DND-41 (cell line): ENCODE measurements around the gene NELFB.

Experiments
- ATAC-seq: fragments of 200-7000 bp; cut with Tn5 transposase; 3 replicates; pipeline ENCODE4 v1.9.1; 2021; ENCODE audit warnings: low read depth; ENCODE audit not compliant: insufficient read depth
- DNase-seq: peaks from one replicate; pipeline ENCODE4 v3.0.0-alpha.2; 2020
- H2AFZ ChIP-seq: 2 replicates; pipeline ENCODE4 v1.6.0; 2012; ENCODE audit warnings: low read depth, low read length
- H3K27ac ChIP-seq: 2 replicates; pipeline ENCODE4 v1.5.1; 2012; ENCODE audit warnings: low read length, inconsistent platforms
- H3K27me3 ChIP-seq: fragments of 200-600 bp; sonication (generic); 2 replicates; pipeline ENCODE4 v1.6.0; 2012; ENCODE audit warnings: low read length, mild to moderate bottlenecking, inconsistent platforms; ENCODE audit not compliant: insufficient read depth, poor library complexity
- H3K36me3 ChIP-seq: 2 replicates; pipeline ENCODE4 v1.5.1; 2012; ENCODE audit warnings: low read length, inconsistent platforms; ENCODE audit not compliant: insufficient read depth
- H3K4me1 ChIP-seq: 2 replicates; pipeline ENCODE4 v1.5.1; 2012; ENCODE audit warnings: mild to moderate bottlenecking, low read length; ENCODE audit not compliant: insufficient read depth
- H3K4me2 ChIP-seq: 2 replicates; pipeline ENCODE4 v1.6.0; 2012; ENCODE audit warnings: mild to moderate bottlenecking, moderate library complexity, low read length, inconsistent platforms; ENCODE audit not compliant: insufficient read depth
- H3K4me3 ChIP-seq, 2 experiments: fragments of 200-600 bp in 1 of 2; shearing (Covaris generic) in 1 of 2; 2 replicates each; pipeline ENCODE4 v1.5.1; 2012 to 2016; ENCODE audit warnings: inconsistent platforms in 2 of 2, low read length in 2 of 2, mild to moderate bottlenecking in 2 of 2, low read depth in 1 of 2, moderate library complexity in 1 of 2
- H3K79me2 ChIP-seq: 2 replicates; pipeline ENCODE4 v1.6.0; 2012; ENCODE audit warnings: low read length, inconsistent platforms; ENCODE audit not compliant: insufficient read depth
- H3K9ac ChIP-seq: 2 replicates; pipeline ENCODE4 v1.6.0; 2012; ENCODE audit warnings: low read depth, mild to moderate bottlenecking, inconsistent platforms, low read length, moderate library complexity
- H3K9me3 ChIP-seq: 2 replicates; pipeline ENCODE4 v1.5.1; 2012; ENCODE audit warnings: low read length, moderate library complexity, mild to moderate bottlenecking, inconsistent platforms; ENCODE audit not compliant: insufficient read depth, severe bottlenecking
- H4K20me1 ChIP-seq: 2 replicates; pipeline ENCODE4 v1.6.0; 2012; ENCODE audit warnings: low read length; ENCODE audit not compliant: insufficient read depth
- EZH2 ChIP-seq: IDR thresholded peaks from 3 replicates; pipeline ENCODE4 v1.6.1; 2012; ENCODE audit warnings: borderline replicate concordance, low read depth, mild to moderate bottlenecking, moderate library complexity, low read length, inconsistent platforms; ENCODE audit not compliant: severe bottlenecking
- TF ChIP-seq, protein P1 (sequence below): IDR thresholded peaks from 2 replicates; pipeline ENCODE4 v1.5.1; 2012; ENCODE audit warnings: borderline replicate concordance, low read length, moderate library complexity, mild to moderate bottlenecking; ENCODE audit not compliant: poor library complexity, severe bottlenecking; ENCODE audit errors: extremely low read depth

The NELFB gene

DNA sequence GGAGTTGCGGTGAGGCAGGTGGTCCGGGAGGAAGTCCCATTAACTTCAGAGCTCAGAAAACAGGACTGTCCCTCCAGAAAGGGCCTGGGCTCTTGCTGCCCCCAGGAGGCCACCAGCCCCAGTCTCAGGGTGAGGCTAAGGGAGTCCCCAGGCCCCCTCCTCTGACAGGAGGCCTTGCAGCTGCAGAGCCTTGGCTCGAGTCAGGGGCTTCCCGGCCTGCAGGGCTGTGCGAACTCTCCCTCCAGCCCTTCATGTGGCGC, 7.3 kb upstream of the NELFB start:
- ATAC-seq = no peak
- Histone ChIP-seq H3K4me1 (peaks cover 7% of the 10 kb centered on the region), H3K27me3 (no peaks in the 10 kb centered on the region), H3K4me2 (no peak overlapping the region), H3K79me2 (peaks cover 2% of the 10 kb centered on the region), H3K4me3 (no peak overlapping the region), H3K9ac (no peak overlapping the region), H2AFZ (no peak overlapping the region), H3K9me3 (no peaks in the 10 kb centered on the region), H3K36me3 (peaks cover 12% of the 10 kb centered on the region), H3K27ac (no peak overlapping the region), H4K20me1 (peaks cover 22% of the 10 kb centered on the region)
- DNase-seq = no peak
- no peak for TF ChIP-seq EZH2
- TF ChIP-seq, protein P1, sequence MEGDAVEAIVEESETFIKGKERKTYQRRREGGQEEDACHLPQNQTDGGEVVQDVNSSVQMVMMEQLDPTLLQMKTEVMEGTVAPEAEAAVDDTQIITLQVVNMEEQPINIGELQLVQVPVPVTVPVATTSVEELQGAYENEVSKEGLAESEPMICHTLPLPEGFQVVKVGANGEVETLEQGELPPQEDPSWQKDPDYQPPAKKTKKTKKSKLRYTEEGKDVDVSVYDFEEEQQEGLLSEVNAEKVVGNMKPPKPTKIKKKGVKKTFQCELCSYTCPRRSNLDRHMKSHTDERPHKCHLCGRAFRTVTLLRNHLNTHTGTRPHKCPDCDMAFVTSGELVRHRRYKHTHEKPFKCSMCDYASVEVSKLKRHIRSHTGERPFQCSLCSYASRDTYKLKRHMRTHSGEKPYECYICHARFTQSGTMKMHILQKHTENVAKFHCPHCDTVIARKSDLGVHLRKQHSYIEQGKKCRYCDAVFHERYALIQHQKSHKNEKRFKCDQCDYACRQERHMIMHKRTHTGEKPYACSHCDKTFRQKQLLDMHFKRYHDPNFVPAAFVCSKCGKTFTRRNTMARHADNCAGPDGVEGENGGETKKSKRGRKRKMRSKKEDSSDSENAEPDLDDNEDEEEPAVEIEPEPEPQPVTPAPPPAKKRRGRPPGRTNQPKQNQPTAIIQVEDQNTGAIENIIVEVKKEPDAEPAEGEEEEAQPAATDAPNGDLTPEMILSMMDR = no peak

DNA sequence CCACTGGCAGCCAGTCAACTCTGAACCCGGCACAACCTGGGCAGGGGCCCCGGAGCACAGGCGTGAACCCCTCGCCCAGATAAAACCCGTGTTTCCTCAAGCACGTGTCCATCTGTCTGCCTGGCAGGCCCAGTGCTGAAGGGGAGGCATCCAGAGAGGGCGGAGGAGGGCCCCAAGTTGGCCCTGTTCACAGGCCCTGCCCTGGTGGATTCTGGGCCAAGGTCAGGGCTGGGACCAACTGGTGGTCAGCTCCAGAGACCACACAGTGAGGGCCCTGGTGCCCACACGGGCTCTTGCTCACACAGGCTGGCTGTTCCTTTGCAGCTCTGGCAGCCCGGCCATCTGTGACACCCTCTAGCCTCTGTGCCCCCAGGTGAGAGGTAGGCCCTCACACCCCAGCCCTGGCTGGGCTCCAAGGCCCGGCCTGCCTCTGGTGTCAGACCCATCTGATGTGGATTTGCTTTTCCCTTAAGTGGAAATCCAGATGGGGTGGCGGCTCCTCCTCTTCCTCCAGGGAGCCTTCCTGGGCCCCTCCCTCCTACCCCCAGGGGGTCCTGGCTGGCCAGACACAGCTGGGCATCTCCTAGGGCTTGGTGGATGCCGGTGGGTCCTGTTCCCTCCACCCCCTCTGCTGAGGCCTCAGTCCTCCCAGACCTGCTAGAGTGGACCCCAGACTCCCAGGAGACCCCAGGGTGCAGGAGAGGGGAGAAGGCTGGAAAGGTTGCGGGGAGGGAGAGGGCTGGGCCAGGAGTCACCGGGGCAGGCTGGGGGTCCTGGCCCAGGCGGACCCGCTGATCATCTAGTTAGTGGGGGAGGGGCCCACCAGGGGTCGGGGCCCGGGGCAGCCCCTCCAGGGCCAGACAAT, 4.6 kb upstream of the NELFB start:
- no peaks in the 10 kb centered on the region for H3K9me3 ChIP-seq
- no peaks in the 10 kb centered on the region; the same call in 1 of the 2 replicates for H4K20me1 ChIP-seq
- no peak overlapping the region for H3K27ac ChIP-seq
- H3K4me3 ChIP-seq = no peak overlapping the region
- H3K79me2 ChIP-seq = peaks cover 10% of the 10 kb centered on the region
- TF ChIP-seq EZH2 = no peak
- TF ChIP-seq, protein P1 = no peak
- DNase-seq (no peak), ATAC-seq (no peak)
- no peaks in the 10 kb centered on the region for H3K27me3 ChIP-seq
- H3K4me1 ChIP-seq = peaks cover 16% of the 10 kb centered on the region
- H3K36me3 ChIP-seq = peaks cover under 1% of the 10 kb centered on the region; the same call in 1 of the 2 replicates
- no peak overlapping the region for H3K4me2 ChIP-seq
- no peak overlapping the region for H3K9ac ChIP-seq
- no peak overlapping the region for H2AFZ ChIP-seq

DNA sequence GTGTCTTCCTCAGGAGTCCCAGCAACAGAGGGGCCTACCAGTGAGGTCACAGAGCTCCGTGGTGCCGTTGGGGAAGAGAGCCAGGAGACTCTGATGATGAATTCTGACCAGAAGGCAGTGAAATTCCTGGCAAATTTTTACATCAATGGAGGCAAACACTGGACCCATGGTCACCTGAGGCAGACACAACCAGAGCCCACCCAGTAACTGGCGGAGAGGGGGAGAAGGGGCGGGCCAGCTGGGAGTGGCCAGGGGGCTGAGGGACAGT, 4.0 kb upstream of the NELFB start, which contains the start of gene STPG3:
Gene STPG3, plus strand, starts transcription at position 93 of the 268 bp plus-strand sequence. Its CDS starts 1 bp downstream, at position 94.
- Histone ChIP-seq H3K9me3 (no peaks in the 10 kb centered on the region), H3K4me2 (no peak within 1 kb of the TSS), H3K9ac (no peak within 1 kb of the TSS), H3K4me1 (peaks cover 20% of the 10 kb centered on the region), H4K20me1 (peaks cover 6% of the 10 kb centered on the region), H3K27me3 (no peaks in the 10 kb centered on the region), H3K27ac (no peak within 1 kb of the TSS), H3K4me3 (no peak within 1 kb of the TSS), H3K79me2 (peaks cover 15% of the 10 kb centered on the region), H2AFZ (no peak within 1 kb of the TSS), H3K36me3 (peaks cover 6% of the 10 kb centered on the region)
- no peak for ATAC-seq
- no peak for DNase-seq
- no peak for TF ChIP-seq EZH2
- TF ChIP-seq, protein P1 = no peak
